Mesendoderm (in vitro differentiated cells): Measurements from ENCODE around the gene CDNF.

Experiments used
- DNase-seq: peaks from one replicate; pipeline ENCODE4 v3.0.0; 2013
- H2AK5ac ChIP-seq: 2 replicates; pipeline ENCODE4 v1.6.1; 2013; ENCODE audit warnings: low read length, inconsistent platforms
- H2BK120ac ChIP-seq: 2 replicates; pipeline ENCODE4 v1.6.1; 2013; ENCODE audit warnings: low read depth, mild to moderate bottlenecking, low read length, moderate library complexity, mixed read lengths
- H2BK15ac ChIP-seq: replicated peaks from 2 replicates; pipeline ENCODE4 v1.6.1; 2013; ENCODE audit warnings: low read depth, mild to moderate bottlenecking, moderate library complexity
- H2BK5ac ChIP-seq: 2 replicates; pipeline ENCODE4 v1.6.1; 2013; ENCODE audit warnings: low read length, inconsistent platforms
- H3K18ac ChIP-seq: 2 replicates; pipeline ENCODE4 v1.6.1; 2013; ENCODE audit warnings: mild to moderate bottlenecking, low read length, mixed read lengths
- H3K23ac ChIP-seq: one replicate; pipeline ENCODE4 v1.6.1; 2013; ENCODE audit warnings: low read length
- H3K27ac ChIP-seq: 2 replicates; pipeline ENCODE4 v1.5.1; 2013; ENCODE audit warnings: low read depth, mild to moderate bottlenecking, inconsistent platforms, low read length, moderate library complexity
- H3K27me3 ChIP-seq: 2 replicates; pipeline ENCODE4 v1.6.1; 2013; ENCODE audit warnings: low read length, control low read depth, mild to moderate bottlenecking, inconsistent platforms; ENCODE audit not compliant: insufficient read depth, poor library complexity
- H3K36me3 ChIP-seq: 2 replicates; pipeline ENCODE4 v1.6.1; 2013; ENCODE audit warnings: low read length, inconsistent platforms; ENCODE audit not compliant: control insufficient read depth, insufficient read depth
- H3K4ac ChIP-seq: one replicate; pipeline ENCODE4 v1.6.1; 2013; ENCODE audit warnings: low read depth, mild to moderate bottlenecking, low read length, moderate library complexity
- H3K4me1 ChIP-seq: 2 replicates; pipeline ENCODE4 v1.6.1; 2013; ENCODE audit warnings: low read depth, low read length, inconsistent platforms; ENCODE audit not compliant: control insufficient read depth
- H3K4me2 ChIP-seq: 2 replicates; pipeline ENCODE4 v1.6.1; 2013; ENCODE audit warnings: low read length
- H3K4me3 ChIP-seq: 2 replicates; pipeline ENCODE4 v1.5.1; 2013; ENCODE audit warnings: mild to moderate bottlenecking, low read length
- H3K56ac ChIP-seq: one replicate; pipeline ENCODE4 v1.6.1; 2013; ENCODE audit warnings: low read length
- H3K79me1 ChIP-seq: 2 replicates; pipeline ENCODE4 v1.6.1; 2013; ENCODE audit warnings: low read length, inconsistent platforms
- H3K79me2 ChIP-seq: 2 replicates; pipeline ENCODE4 v1.6.1; 2013; ENCODE audit warnings: mild to moderate bottlenecking, low read length; ENCODE audit not compliant: control insufficient read depth, insufficient read depth
- H3K9ac ChIP-seq: 2 replicates; pipeline ENCODE4 v1.6.1; 2013; ENCODE audit warnings: low read length, inconsistent platforms
- H4K5ac ChIP-seq: one replicate; pipeline ENCODE4 v1.6.1; 2013; ENCODE audit warnings: low read length
- H4K8ac ChIP-seq: one replicate; pipeline ENCODE4 v1.6.1; 2013; ENCODE audit warnings: low read depth, mild to moderate bottlenecking, control low read depth, low read length, moderate library complexity
- WGBS: extraction: QIAGEN DNeasy Blood & Tissue Kit; methylation state at CpG from one replicate; pipeline ENCODE4 v1.1.7; 2013; ENCODE audit warnings: low lambda C conversion rate, missing lambda C conversion rate; ENCODE audit not compliant: insufficient coverage; ENCODE audit errors: extremely low coverage; 5-methylcytosine and 5-hydroxymethylcytosine counted together

Gene CDNF

DNA sequence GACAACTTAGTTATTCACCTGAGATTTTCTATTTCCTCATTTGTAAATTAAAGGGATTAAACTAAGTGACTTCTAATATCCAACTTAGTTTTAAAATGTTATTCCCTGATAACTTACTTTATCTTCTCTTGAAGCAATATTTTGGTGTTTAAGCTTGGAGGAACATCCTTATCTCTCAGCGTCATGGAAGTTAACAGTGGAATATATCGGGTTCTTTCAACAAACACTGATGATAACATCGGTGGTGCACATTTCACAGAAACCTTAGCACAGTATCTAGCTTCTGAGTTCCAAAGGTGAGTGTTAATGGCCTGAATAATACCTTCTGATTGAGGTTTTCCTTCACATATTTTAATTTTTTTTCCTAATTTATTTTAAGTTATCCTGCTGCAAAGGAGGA lies 14.4 kb upstream of the CDNF start:
- Histone ChIP-seq H2AK5ac (no peak overlapping the region), H2BK15ac (no peak overlapping the region), H3K4me3 (no peak overlapping the region), H3K4me1 (no peaks in the 10 kb centered on the region), H4K8ac (no peak overlapping the region), H3K4ac (no peak overlapping the region), H3K27ac (no peak overlapping the region), H4K5ac (no peak overlapping the region), H3K27me3 (no peaks in the 10 kb centered on the region), H3K79me2 (no peaks in the 10 kb centered on the region), H3K4me2 (no peak overlapping the region), H3K79me1 (no peaks in the 10 kb centered on the region), H3K18ac (no peak overlapping the region), H2BK120ac (no peak overlapping the region), H3K56ac (no peak overlapping the region), H3K36me3 (no peaks in the 10 kb centered on the region), H3K23ac (no peak overlapping the region), H3K9ac (no peak overlapping the region), H2BK5ac (no peak overlapping the region)
- DNase-seq = no peak
- WGBS = no CpG with 5 or more reads among the region's 3 CpGs

DNA sequence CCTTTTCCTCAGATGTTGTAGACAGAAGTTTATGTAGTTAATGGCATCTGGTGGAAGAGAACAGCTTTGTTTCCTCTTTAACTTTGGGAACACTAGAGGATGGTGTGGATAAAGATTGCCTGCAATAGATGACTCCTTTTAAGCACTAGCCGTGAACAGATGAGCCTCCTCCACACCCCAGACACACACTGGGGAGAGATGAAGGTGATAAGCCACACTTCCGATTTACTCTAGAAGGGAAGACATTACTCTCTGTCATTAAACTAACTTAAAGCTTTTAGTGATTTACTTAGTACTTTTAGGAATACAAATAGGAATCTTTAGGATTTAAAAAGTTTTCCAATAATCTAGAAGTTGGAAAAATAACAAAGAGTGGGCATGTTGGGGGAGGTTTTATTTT lies 7.1 kb upstream of the CDNF start:
- Histone ChIP-seq H4K5ac (no peak overlapping the region), H3K27ac (no peak overlapping the region), H3K56ac (no peak overlapping the region), H2BK120ac (no peak overlapping the region), H3K23ac (no peak overlapping the region), H2BK5ac (no peak overlapping the region), H3K79me1 (peaks cover 8% of the 10 kb centered on the region), H3K36me3 (peaks cover 12% of the 10 kb centered on the region), H4K8ac (no peak overlapping the region), H2AK5ac (no peak overlapping the region), H3K4ac (no peak overlapping the region), H2BK15ac (no peak overlapping the region), H3K18ac (no peak overlapping the region), H3K4me1 (no peaks in the 10 kb centered on the region), H3K4me2 (no peak overlapping the region), H3K4me3 (no peak overlapping the region), H3K79me2 (peaks cover 2% of the 10 kb centered on the region), H3K9ac (no peak overlapping the region), H3K27me3 (no peaks in the 10 kb centered on the region)
- no peak for DNase-seq
- WGBS = no CpG with 5 or more reads among the region's 2 CpGs

DNA sequence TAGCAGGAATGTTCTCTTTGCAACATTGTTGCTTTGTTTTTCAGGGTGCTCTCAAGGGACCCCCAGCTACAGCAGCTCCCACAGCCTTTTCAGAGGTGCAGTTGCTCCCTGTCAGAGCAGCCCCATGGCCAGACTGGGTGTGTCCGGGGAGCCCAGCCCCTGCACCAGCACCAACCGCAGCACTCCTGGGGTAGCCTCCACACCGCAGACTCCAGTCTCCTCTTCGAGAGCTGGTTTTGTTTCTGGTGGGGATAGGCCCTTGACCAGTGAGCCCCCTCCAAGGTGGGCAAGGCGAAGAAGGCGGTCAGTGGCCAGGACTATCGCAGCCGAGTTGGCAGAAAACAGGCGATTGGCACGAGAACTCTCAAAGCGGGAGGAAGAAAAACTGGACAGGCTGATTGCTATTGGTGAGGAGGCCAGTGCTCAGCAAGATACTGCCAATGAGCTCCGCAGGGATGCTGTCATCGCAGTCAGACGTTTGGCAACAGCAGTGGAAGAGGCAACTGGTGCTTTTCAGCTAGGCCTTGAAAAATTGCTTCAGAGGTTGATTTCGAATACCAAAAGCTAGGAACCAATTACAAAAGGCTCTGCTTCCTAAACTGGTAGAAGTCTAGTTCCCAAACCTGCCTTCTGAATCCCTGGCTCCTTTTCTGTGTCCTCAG lies 5.6 kb upstream of the CDNF start:
- no peak overlapping the region for H3K4me3 ChIP-seq

DNA sequence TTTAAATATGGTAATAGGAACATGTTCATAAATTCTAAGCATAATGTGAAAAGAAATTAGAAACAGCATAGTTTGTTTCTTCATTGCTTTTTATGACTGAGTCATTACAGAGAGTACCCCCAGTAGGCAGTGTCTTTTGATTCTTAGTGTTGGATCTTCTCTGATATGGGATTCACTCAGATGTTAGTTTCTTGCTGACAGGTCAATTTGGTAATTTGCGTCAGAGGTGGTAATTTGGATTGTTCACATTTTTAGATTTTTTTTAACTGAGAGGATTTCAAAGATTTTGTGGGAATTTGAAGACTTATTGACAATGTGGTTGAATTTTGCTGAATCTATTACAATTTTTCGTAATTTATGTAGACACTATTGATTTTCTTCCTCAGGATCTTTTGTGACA lies 2.3 kb upstream of the CDNF start:
- Histone ChIP-seq H3K36me3 (peaks cover 12% of the 10 kb centered on the region), H2BK120ac (no peak overlapping the region), H3K4me3 (no peak overlapping the region), H3K79me1 (peaks cover 10% of the 10 kb centered on the region), H3K9ac (no peak overlapping the region), H3K18ac (no peak overlapping the region), H2BK5ac (no peak overlapping the region), H4K8ac (no peak overlapping the region), H3K4ac (no peak overlapping the region), H3K56ac (no peak overlapping the region), H4K5ac (no peak overlapping the region), H3K27ac (no peak overlapping the region), H3K4me1 (no peaks in the 10 kb centered on the region), H2AK5ac (no peak overlapping the region), H2BK15ac (no peak overlapping the region), H3K23ac (no peak overlapping the region), H3K79me2 (peaks cover 18% of the 10 kb centered on the region), H3K4me2 (no peak overlapping the region), H3K27me3 (no peaks in the 10 kb centered on the region)
- DNase-seq = no peak
- no CpG with 5 or more reads among the region's 2 CpGs for WGBS

More for the DNA sequence above, 5.6 kb upstream of the CDNF start:
- no peak overlapping the region for H2BK120ac ChIP-seq
- no peak overlapping the region for H2BK5ac ChIP-seq
- no CpG with 5 or more reads among the region's 15 CpGs for WGBS
- no peak overlapping the region for H3K18ac ChIP-seq
- H2BK15ac ChIP-seq = no peak overlapping the region
- no peak overlapping the region for H3K9ac ChIP-seq
- no peak overlapping the region for H3K4ac ChIP-seq
- H3K79me1 ChIP-seq = peaks cover 11% of the 10 kb centered on the region
- no peak overlapping the region for H4K5ac ChIP-seq
- H4K8ac ChIP-seq = no peak overlapping the region
- no peaks in the 10 kb centered on the region for H3K4me1 ChIP-seq
- no peaks in the 10 kb centered on the region for H3K27me3 ChIP-seq
- H3K4me2 ChIP-seq = no peak overlapping the region
- H2AK5ac ChIP-seq = no peak overlapping the region
- H3K23ac ChIP-seq = no peak overlapping the region
- H3K27ac ChIP-seq = no peak overlapping the region
- no peak overlapping the region for H3K56ac ChIP-seq
- no peak for DNase-seq
- peaks cover 15% of the 10 kb centered on the region for H3K79me2 ChIP-seq
- H3K36me3 ChIP-seq = peaks cover 12% of the 10 kb centered on the region

DNA sequence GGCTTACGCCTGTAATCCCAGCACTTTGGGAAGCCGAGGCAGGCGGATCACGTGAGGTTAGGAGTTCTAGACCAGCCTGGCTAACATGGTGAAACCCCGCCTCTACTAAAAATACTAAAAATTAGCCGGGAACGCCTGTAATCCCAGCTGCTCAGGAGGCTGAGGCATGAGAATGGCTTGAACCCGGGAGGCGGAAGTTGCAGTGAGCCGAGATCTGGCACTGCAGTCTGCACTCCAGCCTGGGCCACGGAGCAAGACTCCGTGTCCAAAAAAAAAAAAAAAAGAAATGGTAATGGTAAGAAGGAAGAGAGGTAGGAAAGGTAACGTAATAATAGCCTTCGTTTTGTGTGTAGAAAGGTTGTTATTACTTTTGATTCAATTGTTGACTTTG lies 1.5 kb upstream of the CDNF start:
- peak overlapping the region; percentile 98 for H3K56ac ChIP-seq
- 100% methylated on average over 2 of the region's 14 CpGs for WGBS
- peak overlapping the region; percentile 92 for H3K4me2 ChIP-seq
- H3K4me3 ChIP-seq = peak overlapping the region; percentile 97
- H3K79me2 ChIP-seq = peaks cover 18% of the 10 kb centered on the region
- H3K18ac ChIP-seq = no peak overlapping the region
- no peak overlapping the region for H2BK120ac ChIP-seq
- no peak overlapping the region for H2AK5ac ChIP-seq
- no peaks in the 10 kb centered on the region for H3K27me3 ChIP-seq
- H2BK5ac ChIP-seq = no peak overlapping the region
- no peak overlapping the region for H3K23ac ChIP-seq
- H4K5ac ChIP-seq = no peak overlapping the region
- H3K9ac ChIP-seq = peak overlapping the region; percentile 98
- H3K79me1 ChIP-seq = peaks cover 10% of the 10 kb centered on the region
- H4K8ac ChIP-seq = no peak overlapping the region
- H2BK15ac ChIP-seq = no peak overlapping the region
- H3K4me1 ChIP-seq = peaks cover 4% of the 10 kb centered on the region
- H3K27ac ChIP-seq = no peak overlapping the region
- H3K4ac ChIP-seq = no peak overlapping the region
- H3K36me3 ChIP-seq = peaks cover 12% of the 10 kb centered on the region
- no peak for DNase-seq
